HFFc6 (cell line): ENCODE results near the gene BSG. TPM values are rescaled to one million over a fixed set of nuclear protein-coding genes. Genes with fewer than 3 reads are reported as not detected.

ENCODE experiments used
- DNase-seq: peaks from one replicate; pipeline ENCODE4 v3.0.0-alpha.2; 2018
- H3K27ac Mint-ChIP-seq: 2 replicates; pipeline ENCODE4 v1.8.0; 2020; ENCODE audit warnings: mild to moderate bottlenecking, mixed read lengths
- H3K27me3 Mint-ChIP-seq: 2 replicates; pipeline ENCODE4 v1.8.0; 2021; ENCODE audit warnings: mild to moderate bottlenecking, moderate library complexity, mixed read lengths; ENCODE audit not compliant: insufficient read depth
- H3K36me3 Mint-ChIP-seq: 2 replicates; pipeline ENCODE4 v1.8.0; 2021; ENCODE audit warnings: low read depth, mixed read lengths
- H3K4me1 Mint-ChIP-seq: 2 replicates; pipeline ENCODE4 v1.8.0; 2020; ENCODE audit warnings: low read depth, mixed read lengths
- H3K4me3 Mint-ChIP-seq: 2 replicates; pipeline ENCODE4 v1.8.0; 2020; ENCODE audit warnings: mild to moderate bottlenecking, moderate library complexity, mixed read lengths
- H3K9me3 Mint-ChIP-seq: 2 replicates; pipeline ENCODE4 v1.8.0; 2020; ENCODE audit warnings: mild to moderate bottlenecking, mixed read lengths
- total RNA-seq, 6 experiments: library from RNA; stranded (reverse); fragmentation: NEBNext Ultra II Directional; extraction: Animal tissue kit (Norgen Biotek cat#: 25700); gene quantifications; 2 replicates in 1 of 6; 3 replicates in 5 of 6; pipeline ENCODE4 v1.2.3, GENCODE V29; 2021
- TF ChIP-seq, protein P1 (sequence below): fragments of 200-600 bp; sonication (generic); IDR thresholded peaks from 2 replicates; pipeline ENCODE4 v1.5.0; 2021; ENCODE audit warnings: antibody characterized with exemption, mild to moderate bottlenecking

BSG gene
- total RNA-seq, 6 experiments from 2014 or later: 422 to 534 (median 465) TPM

DNA sequence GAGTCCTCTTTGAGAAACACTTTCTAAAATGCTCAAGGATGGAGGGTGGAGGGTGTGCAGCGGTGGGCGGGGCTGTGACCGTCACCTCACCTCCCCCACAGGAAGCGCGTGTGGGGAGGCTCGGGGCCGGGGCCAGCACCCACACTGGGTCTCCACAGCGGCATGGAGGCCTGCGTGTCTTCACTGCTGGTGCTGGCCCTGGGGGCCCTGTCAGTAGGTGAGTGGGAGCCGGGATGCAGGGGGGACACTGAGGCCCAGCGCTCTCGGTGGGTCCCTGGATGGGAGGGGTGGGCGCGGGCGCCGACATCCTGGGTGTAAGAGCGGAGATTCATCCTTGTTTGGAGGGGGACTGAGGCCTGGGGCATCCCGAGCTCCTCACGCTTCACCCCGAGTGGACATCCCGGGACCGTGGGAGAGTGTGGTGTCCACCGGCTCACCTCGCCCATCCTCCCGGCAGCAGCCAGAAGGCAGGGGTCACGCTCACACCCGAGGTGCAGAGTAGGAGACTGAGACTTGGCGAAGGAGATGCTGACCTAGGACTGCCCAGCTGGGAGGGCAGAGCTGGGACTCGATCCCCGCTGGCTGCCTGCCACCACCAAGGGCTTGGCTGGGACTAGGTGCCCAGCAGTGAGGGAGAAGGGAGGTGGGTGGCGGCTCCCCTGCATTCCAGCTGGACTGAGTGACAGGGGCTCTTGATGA lies 28.3 kb upstream of the BSG start, which contains the start of gene GZMM:
Gene GZMM, plus strand, starts transcription at position 144 of the 699 bp plus-strand sequence. Its CDS starts 19 bp downstream, at position 163.
- Mint-ChIP-seq H3K36me3 (peaks cover 7% of the 10 kb centered on the region), H3K4me1 (no peaks in the 10 kb centered on the region), H3K27ac (no peak within 1 kb of the TSS), H3K4me3 (no peak within 1 kb of the TSS), H3K9me3 (no peaks in the 10 kb centered on the region), H3K27me3 (no peaks in the 10 kb centered on the region)
- no peak for DNase-seq
- TF ChIP-seq, protein P1, sequence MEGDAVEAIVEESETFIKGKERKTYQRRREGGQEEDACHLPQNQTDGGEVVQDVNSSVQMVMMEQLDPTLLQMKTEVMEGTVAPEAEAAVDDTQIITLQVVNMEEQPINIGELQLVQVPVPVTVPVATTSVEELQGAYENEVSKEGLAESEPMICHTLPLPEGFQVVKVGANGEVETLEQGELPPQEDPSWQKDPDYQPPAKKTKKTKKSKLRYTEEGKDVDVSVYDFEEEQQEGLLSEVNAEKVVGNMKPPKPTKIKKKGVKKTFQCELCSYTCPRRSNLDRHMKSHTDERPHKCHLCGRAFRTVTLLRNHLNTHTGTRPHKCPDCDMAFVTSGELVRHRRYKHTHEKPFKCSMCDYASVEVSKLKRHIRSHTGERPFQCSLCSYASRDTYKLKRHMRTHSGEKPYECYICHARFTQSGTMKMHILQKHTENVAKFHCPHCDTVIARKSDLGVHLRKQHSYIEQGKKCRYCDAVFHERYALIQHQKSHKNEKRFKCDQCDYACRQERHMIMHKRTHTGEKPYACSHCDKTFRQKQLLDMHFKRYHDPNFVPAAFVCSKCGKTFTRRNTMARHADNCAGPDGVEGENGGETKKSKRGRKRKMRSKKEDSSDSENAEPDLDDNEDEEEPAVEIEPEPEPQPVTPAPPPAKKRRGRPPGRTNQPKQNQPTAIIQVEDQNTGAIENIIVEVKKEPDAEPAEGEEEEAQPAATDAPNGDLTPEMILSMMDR: no peak

DNA sequence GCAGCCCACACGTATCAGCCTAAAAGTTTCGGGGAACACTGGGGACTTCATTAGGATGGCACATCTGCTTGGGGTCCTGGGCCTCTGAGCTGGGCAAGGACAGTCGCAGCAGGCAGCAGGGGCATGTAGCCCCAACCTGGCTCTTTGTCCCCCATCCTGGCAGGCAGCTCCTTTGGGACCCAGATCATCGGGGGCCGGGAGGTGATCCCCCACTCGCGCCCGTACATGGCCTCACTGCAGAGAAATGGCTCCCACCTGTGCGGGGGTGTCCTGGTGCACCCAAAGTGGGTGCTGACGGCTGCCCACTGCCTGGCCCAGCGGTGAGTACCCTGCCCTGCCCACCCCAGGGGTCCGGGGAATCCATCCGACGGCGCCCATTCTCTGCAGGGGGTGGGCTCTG lies 25.3 kb upstream of the BSG start:
- TF ChIP-seq, protein P1: no peak
- H3K9me3 Mint-ChIP-seq: no peaks in the 10 kb centered on the region
- peaks cover 7% of the 10 kb centered on the region for H3K36me3 Mint-ChIP-seq
- H3K4me1 Mint-ChIP-seq: no peaks in the 10 kb centered on the region
- no peak overlapping the region for H3K27ac Mint-ChIP-seq
- H3K4me3 Mint-ChIP-seq: no peak overlapping the region
- no peak for DNase-seq
- no peaks in the 10 kb centered on the region for H3K27me3 Mint-ChIP-seq

DNA sequence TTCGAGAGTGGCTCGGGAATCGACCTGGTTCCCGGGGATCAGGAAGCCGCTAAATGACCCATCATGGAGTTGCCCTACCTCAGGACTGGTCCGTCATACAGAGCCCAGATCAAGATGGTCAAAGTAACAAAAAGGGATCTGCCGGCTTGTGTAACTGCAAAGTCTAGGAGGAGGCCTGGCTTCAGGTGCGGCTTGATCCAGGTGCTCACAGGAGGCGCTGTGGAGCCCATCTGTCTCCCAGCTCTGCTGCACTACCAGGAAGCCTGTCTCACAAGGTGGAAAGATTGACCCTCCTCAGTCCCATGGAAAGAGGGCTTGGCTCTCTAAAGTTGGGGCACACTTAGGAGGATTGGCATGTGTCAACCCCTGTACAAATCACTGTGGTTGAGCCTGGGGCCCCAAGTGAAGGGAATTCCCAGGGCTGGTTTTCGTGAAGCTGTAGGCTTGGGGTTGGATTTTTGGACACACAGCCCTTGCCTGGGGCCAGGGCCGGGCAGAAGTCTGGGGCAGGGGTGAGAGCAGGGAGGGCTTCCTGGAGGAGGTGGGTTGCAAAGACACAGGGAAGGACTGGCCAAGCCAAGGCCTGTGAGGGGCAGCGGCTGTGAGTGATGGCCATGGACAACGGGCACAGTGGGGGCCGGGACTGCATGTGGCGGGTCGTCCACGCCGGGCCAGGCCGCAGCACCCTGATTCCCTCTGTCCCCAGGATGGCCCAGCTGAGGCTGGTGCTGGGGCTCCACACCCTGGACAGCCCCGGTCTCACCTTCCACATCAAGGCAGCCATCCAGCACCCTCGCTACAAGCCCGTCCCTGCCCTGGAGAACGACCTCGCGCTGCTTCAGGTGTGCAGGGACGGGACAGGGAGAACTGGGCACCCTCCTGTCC lies 24.3 kb upstream of the BSG start:
- no peak overlapping the region for H3K4me3 Mint-ChIP-seq
- DNase-seq: no peak
- H3K4me1 Mint-ChIP-seq: no peaks in the 10 kb centered on the region
- no peak overlapping the region for H3K27ac Mint-ChIP-seq
- TF ChIP-seq, protein P1: peak; percentile 25; the same call in 1 of the 2 replicates
- H3K27me3 Mint-ChIP-seq: no peaks in the 10 kb centered on the region
- no peaks in the 10 kb centered on the region for H3K9me3 Mint-ChIP-seq
- H3K36me3 Mint-ChIP-seq: peaks cover 6% of the 10 kb centered on the region

DNA sequence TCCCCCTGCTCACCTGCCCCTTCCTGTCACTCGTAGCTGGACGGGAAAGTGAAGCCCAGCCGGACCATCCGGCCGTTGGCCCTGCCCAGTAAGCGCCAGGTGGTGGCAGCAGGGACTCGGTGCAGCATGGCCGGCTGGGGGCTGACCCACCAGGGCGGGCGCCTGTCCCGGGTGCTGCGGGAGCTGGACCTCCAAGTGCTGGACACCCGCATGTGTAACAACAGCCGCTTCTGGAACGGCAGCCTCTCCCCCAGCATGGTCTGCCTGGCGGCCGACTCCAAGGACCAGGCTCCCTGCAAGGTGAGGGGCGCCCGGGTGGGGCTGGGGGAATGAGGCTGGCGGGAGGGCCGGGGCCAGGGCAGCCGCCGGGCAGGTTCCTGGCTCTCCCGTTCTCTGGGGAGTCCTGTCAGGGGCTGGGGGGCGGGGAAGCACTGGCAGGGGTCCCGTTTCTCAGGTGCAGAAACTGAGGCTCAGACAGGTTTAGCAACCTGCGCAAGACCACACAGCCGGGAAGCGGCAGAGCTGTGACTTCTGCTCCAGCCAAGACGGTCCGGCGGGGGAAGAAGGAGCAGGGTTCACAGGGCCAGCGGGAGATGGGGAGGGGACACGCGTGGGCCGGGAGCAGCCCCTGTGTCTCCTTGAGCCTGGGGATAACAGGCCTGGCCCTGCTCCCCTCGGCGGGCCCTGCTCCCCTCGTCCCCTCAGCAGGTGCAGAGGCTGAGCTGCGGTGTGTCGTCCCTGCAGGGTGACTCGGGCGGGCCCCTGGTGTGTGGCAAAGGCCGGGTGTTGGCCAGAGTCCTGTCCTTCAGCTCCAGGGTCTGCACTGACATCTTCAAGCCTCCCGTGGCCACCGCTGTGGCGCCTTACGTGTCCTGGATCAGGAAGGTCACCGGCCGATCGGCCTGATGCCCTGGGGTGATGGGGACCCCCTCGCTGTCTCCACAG lies 23.2 kb upstream of the BSG start:
- Mint-ChIP-seq H3K4me1 (no peaks in the 10 kb centered on the region), H3K27ac (no peak overlapping the region), H3K4me3 (no peak overlapping the region), H3K36me3 (no peaks in the 10 kb centered on the region), H3K27me3 (no peaks in the 10 kb centered on the region), H3K9me3 (no peaks in the 10 kb centered on the region)
- TF ChIP-seq, protein P1: no peak
- no peak for DNase-seq

DNA sequence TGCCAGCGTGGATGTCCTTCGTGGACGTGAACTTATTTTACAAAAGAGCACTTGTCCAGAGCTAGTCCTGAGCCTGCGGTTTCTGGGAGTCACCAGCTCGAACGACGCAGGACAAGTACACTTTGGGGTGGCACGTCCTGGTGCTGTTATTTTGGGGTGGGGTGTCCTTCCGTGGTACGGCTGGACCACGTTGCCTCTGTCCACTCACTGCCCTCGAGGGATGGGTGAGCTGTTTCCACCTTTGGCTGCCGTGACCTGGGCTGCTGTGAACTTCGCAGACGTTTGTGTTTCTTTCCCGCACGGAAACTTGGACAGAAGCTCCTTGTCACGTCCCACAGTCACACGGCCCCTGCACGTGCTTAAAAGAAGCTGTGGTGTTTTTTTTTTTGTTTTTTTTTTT lies 17.6 kb upstream of the BSG start:
- no peak for DNase-seq
- TF ChIP-seq, protein P1: no peak
- Mint-ChIP-seq H3K9me3 (no peaks in the 10 kb centered on the region), H3K27ac (no peak overlapping the region), H3K36me3 (no peaks in the 10 kb centered on the region), H3K27me3 (no peaks in the 10 kb centered on the region), H3K4me1 (0 out of 2 replicates have a peak, but pooled peaks cover 5% of the 10 kb centered on the region), H3K4me3 (no peak overlapping the region)
